ENCODE measurements around the gene IL6R.

Gene IL6R

GRCh38 chr1:154391086-154391770, 13.9 kb upstream of the IL6R start:
- no peaks in the 10 kb centered on the region for H3K36me3 ChIP-seq (ENCODE audit: insufficient read depth, low read length)
- peaks cover 19% of the 10 kb centered on the region for H3K27me3 ChIP-seq (ENCODE audit: control insufficient read depth, insufficient read depth, low read length)
- no peak overlapping the region for H3K4me2 ChIP-seq (ENCODE audit: low read length)
- no peak overlapping the region for H3K9ac ChIP-seq (ENCODE audit: low read depth, low read length)
- no peaks in the 10 kb centered on the region for H3K4me1 ChIP-seq (ENCODE audit: control insufficient read depth, insufficient read depth, low read length)
- H3K9me3 ChIP-seq (replicated peaks; ENCODE audit: low read length): no peaks in the 10 kb centered on the region
- no peak overlapping the region for H3K4me3 ChIP-seq (ENCODE audit: low read length)

DNA sequence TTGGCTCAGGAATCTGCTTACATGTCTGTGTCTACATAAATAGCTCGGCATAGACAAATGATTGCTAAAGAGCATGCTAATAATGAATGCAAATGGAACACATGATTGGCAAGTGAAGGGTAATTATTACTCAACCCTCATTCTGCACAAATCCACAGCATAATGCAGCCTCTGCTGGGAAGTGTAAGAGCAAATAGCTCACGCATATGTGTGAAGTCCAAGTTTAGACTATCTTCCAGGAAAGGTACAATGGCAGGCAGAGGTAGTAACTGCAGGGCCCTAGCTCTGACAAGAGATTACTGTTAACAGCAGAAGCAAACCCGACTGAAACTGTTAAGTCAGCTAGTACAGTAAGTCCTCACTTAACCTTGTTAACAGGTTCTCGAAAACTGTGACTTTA, 7.0 kb upstream of the IL6R start:
- Histone ChIP-seq H3K4me1 (ENCODE audit: control insufficient read depth, insufficient read depth, low read length) (no peaks in the 10 kb centered on the region), H3K9me3 (replicated peaks; ENCODE audit: low read length) (no peaks in the 10 kb centered on the region), H3K4me2 (ENCODE audit: low read length) (no peak overlapping the region), H3K27me3 (ENCODE audit: control insufficient read depth, insufficient read depth, low read length) (peaks cover 17% of the 10 kb centered on the region), H3K4me3 (ENCODE audit: low read length) (no peak overlapping the region), H3K9ac (ENCODE audit: low read depth, low read length) (no peak overlapping the region), H3K36me3 (ENCODE audit: insufficient read depth, low read length) (no peaks in the 10 kb centered on the region)

- Histone ChIP-seq H3K4me1 (ENCODE audit: control insufficient read depth, insufficient read depth, low read length) (no peaks in the 10 kb centered on the region), H3K9ac (ENCODE audit: low read depth, low read length) (no peak overlapping the region), H3K4me3 (ENCODE audit: low read length) (no peak overlapping the region), H3K36me3 (ENCODE audit: insufficient read depth, low read length) (no peaks in the 10 kb centered on the region), H3K27me3 (ENCODE audit: control insufficient read depth, insufficient read depth, low read length) (peaks cover 19% of the 10 kb centered on the region), H3K4me2 (ENCODE audit: low read length) (no peak overlapping the region), H3K9me3 (replicated peaks; ENCODE audit: low read length) (no peaks in the 10 kb centered on the region)
These were observed 6.5 kb upstream of the IL6R start for GRCh38 chr1:154398678-154399077.

GRCh38 chr1:154400381-154400801, 4.8 kb upstream of the IL6R start:
- no peaks in the 10 kb centered on the region for H3K9me3 ChIP-seq (replicated peaks; ENCODE audit: low read length)
- peaks cover 5% of the 10 kb centered on the region for H3K4me1 ChIP-seq (ENCODE audit: control insufficient read depth, insufficient read depth, low read length)
- H3K4me3 ChIP-seq (ENCODE audit: low read length): no peak overlapping the region

GRCh38 chr1:154402409-154402921, 2.7 kb upstream of the IL6R start:
- H3K4me3 ChIP-seq (ENCODE audit: low read length): no peak overlapping the region
- no peaks in the 10 kb centered on the region for H3K36me3 ChIP-seq (ENCODE audit: insufficient read depth, low read length)
- H3K27me3 ChIP-seq (ENCODE audit: control insufficient read depth, insufficient read depth, low read length): peaks cover 17% of the 10 kb centered on the region
- no peaks in the 10 kb centered on the region for H3K9me3 ChIP-seq (replicated peaks; ENCODE audit: low read length)
- H3K4me2 ChIP-seq (ENCODE audit: low read length): no peak overlapping the region
- no peak overlapping the region for H3K9ac ChIP-seq (ENCODE audit: low read depth, low read length)
- peaks cover 25% of the 10 kb centered on the region for H3K4me1 ChIP-seq (ENCODE audit: control insufficient read depth, insufficient read depth, low read length)

More at GRCh38 chr1:154400381-154400801, 4.8 kb upstream of the IL6R start:
- no peak overlapping the region for H3K9ac ChIP-seq (ENCODE audit: low read depth, low read length)
- H3K4me2 ChIP-seq (ENCODE audit: low read length): no peak overlapping the region
- no peaks in the 10 kb centered on the region for H3K36me3 ChIP-seq (ENCODE audit: insufficient read depth, low read length)
- peaks cover 22% of the 10 kb centered on the region for H3K27me3 ChIP-seq (ENCODE audit: control insufficient read depth, insufficient read depth, low read length)

GRCh38 chr1:154403261-154403943, 1.7 kb upstream of the IL6R start:
- Histone ChIP-seq H3K9me3 (replicated peaks; ENCODE audit: low read length) (no peaks in the 10 kb centered on the region), H3K4me1 (ENCODE audit: control insufficient read depth, insufficient read depth, low read length) (peaks cover 34% of the 10 kb centered on the region), H3K36me3 (ENCODE audit: insufficient read depth, low read length) (no peaks in the 10 kb centered on the region), H3K4me3 (ENCODE audit: low read length) (no peak overlapping the region), H3K27me3 (ENCODE audit: control insufficient read depth, insufficient read depth, low read length) (peaks cover 10% of the 10 kb centered on the region), H3K4me2 (ENCODE audit: low read length) (no peak overlapping the region), H3K9ac (ENCODE audit: low read depth, low read length) (no peak overlapping the region)

DNA sequence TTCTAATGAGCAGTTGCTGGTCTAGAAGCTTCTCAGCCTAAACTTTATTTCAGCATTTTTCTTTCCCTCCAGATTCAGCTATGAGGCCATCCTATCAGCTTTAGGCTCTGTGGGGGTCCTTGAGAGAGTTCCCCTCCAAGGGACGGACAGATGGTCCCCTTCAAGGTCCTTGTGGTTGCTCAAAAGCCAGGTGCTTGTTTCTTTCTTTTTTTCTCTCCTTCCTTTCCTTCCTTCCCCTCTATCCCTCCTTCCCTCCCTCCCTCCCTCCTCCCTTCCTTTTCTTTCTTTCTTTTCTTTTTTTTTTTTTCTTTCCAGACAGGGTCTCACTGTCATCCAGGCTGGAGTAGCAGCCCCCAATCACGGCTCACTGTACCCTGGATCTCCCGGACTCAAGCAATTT, 1.2 kb upstream of the IL6R start:
- no peaks in the 10 kb centered on the region for H3K36me3 ChIP-seq (ENCODE audit: insufficient read depth, low read length)
- H3K27me3 ChIP-seq (ENCODE audit: control insufficient read depth, insufficient read depth, low read length): peaks cover 5% of the 10 kb centered on the region
- H3K9me3 ChIP-seq (replicated peaks; ENCODE audit: low read length): no peaks in the 10 kb centered on the region
- H3K4me3 ChIP-seq (ENCODE audit: low read length): no peak overlapping the region
- peaks cover 35% of the 10 kb centered on the region for H3K4me1 ChIP-seq (ENCODE audit: control insufficient read depth, insufficient read depth, low read length)
- H3K4me2 ChIP-seq (ENCODE audit: low read length): no peak overlapping the region
- H3K9ac ChIP-seq (ENCODE audit: low read depth, low read length): no peak overlapping the region

- Histone ChIP-seq H3K4me2 (ENCODE audit: low read length) (peak overlapping the region; percentile 94), H3K4me3 (ENCODE audit: low read length) (peak overlapping the region; percentile 81), H3K27me3 (ENCODE audit: control insufficient read depth, insufficient read depth, low read length) (peaks cover 5% of the 10 kb centered on the region), H3K36me3 (ENCODE audit: insufficient read depth, low read length) (no peaks in the 10 kb centered on the region), H3K9ac (ENCODE audit: low read depth, low read length) (peak overlapping the region; percentile 62), H3K9me3 (replicated peaks; ENCODE audit: low read length) (no peaks in the 10 kb centered on the region), H3K4me1 (ENCODE audit: control insufficient read depth, insufficient read depth, low read length) (peaks cover 35% of the 10 kb centered on the region)
These were observed 622 bp upstream of the IL6R start for GRCh38 chr1:154404511-154404931.

DNA sequence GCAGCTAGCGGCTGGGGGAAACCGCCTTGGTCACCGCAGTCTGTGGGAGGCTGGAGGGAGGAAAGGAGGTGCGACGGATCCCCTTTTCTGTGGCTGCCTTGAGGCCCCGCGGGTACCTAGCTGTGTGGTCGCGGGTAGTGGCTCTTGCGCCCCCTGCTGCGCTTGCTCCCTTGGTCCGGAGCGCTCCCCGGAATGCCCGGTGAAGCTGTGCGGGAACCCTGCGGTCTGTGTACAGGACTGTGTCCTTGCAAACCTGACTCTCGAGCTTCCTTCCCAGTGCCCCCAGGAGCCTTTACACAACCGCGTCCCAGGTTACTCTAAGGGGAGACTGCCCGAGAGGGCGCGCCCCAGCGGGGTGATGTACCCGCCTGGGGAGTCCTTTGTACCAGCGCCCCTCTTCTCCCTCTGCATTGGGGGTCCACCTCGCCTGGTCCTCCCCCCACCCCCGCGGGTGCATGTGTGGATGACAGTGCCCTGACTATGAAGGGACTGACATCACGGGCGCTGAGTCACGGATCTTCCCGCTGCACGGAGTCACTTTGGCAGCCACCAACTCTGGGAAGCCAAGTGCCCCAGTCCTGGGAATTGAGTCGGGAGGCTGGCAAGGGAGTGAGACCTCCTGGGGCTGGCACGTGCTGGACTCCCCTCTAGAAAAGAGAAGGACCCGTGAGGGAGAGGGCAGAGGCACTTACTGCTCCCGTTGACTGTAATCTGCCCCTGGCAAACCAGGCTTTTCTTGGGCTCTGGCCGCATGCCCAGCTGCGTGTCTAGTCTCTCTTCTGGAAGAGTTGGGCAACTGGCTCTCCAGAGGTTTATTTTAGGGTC, 816 bp downstream of the IL6R start:
- Histone ChIP-seq H3K9me3 (replicated peaks; ENCODE audit: low read length) (no peaks in the 10 kb centered on the region), H3K4me2 (ENCODE audit: low read length) (peak overlapping the region; percentile 95), H3K27me3 (ENCODE audit: control insufficient read depth, insufficient read depth, low read length) (peaks cover 5% of the 10 kb centered on the region), H3K9ac (ENCODE audit: low read depth, low read length) (peak overlapping the region; percentile 89), H3K36me3 (ENCODE audit: insufficient read depth, low read length) (no peaks in the 10 kb centered on the region), H3K4me1 (ENCODE audit: control insufficient read depth, insufficient read depth, low read length) (peaks cover 35% of the 10 kb centered on the region), H3K4me3 (ENCODE audit: low read length) (peak overlapping the region; percentile 81)

- Histone ChIP-seq H3K9ac (ENCODE audit: low read depth, low read length) (peak overlapping the region; percentile 89), H3K36me3 (ENCODE audit: insufficient read depth, low read length) (no peaks in the 10 kb centered on the region), H3K4me1 (ENCODE audit: control insufficient read depth, insufficient read depth, low read length) (peaks cover 35% of the 10 kb centered on the region), H3K27me3 (ENCODE audit: control insufficient read depth, insufficient read depth, low read length) (peaks cover 5% of the 10 kb centered on the region), H3K4me3 (ENCODE audit: low read length) (peak overlapping the region; percentile 81), H3K9me3 (replicated peaks; ENCODE audit: low read length) (no peaks in the 10 kb centered on the region), H3K4me2 (ENCODE audit: low read length) (peak overlapping the region; percentile 95)
These were observed 1.4 kb downstream of the IL6R start for GRCh38 chr1:154406572-154406879.

DNA sequence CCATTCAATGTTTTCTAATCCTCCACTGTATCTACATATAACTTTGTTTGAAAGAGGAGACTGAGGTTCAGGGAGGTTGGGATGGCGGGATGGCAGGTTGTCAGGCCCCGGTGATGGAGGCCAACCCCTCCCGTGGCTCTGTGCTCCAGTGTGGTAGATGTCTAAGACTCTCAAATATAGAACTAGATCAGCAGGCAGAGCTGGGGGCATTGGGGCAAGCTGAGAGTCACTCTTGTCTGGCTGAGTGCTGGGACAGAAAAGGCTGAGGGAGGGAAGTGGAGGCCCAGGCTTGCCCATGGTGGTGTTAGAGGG, 1.7 kb downstream of the IL6R start:
- Histone ChIP-seq H3K4me1 (ENCODE audit: control insufficient read depth, insufficient read depth, low read length) (peaks cover 35% of the 10 kb centered on the region), H3K27me3 (ENCODE audit: control insufficient read depth, insufficient read depth, low read length) (peaks cover 5% of the 10 kb centered on the region), H3K9ac (ENCODE audit: low read depth, low read length) (peak overlapping the region; percentile 89), H3K4me2 (ENCODE audit: low read length) (peak overlapping the region; percentile 95), H3K4me3 (ENCODE audit: low read length) (peak overlapping the region; percentile 81), H3K36me3 (ENCODE audit: insufficient read depth, low read length) (no peaks in the 10 kb centered on the region), H3K9me3 (replicated peaks; ENCODE audit: low read length) (no peaks in the 10 kb centered on the region)
